Spinal cord (tissue), 10 donors: ENCODE measurements around the gene ADAT1. TPM values are rescaled to one million over a fixed set of nuclear protein-coding genes. Genes with fewer than 3 reads are reported as not detected.

Experiments used
- DNase-seq, 6 donors: peaks; one replicate each; pipeline versions ENCODE4 v3.0.0 to v3.0.0-alpha.2; 2013 to 2015; ENCODE audit warnings: low spot score in 6 of 6, low read depth in 4 of 6
- H3K27ac ChIP-seq: one replicate; pipeline ENCODE4 v1.5.1; 2013; ENCODE audit warnings: low read depth, low read length, control low read depth
- H3K27me3 ChIP-seq: one replicate; pipeline ENCODE4 v1.6.1; 2013; ENCODE audit warnings: low read length; ENCODE audit not compliant: control insufficient read depth, insufficient read depth
- H3K36me3 ChIP-seq: one replicate; pipeline ENCODE4 v1.6.1; 2013; ENCODE audit warnings: low read length; ENCODE audit not compliant: control insufficient read depth, insufficient read depth
- H3K4me1 ChIP-seq: one replicate; pipeline ENCODE4 v1.6.1; 2013; ENCODE audit warnings: low read length; ENCODE audit not compliant: control insufficient read depth, insufficient read depth
- H3K4me3 ChIP-seq: one replicate; pipeline ENCODE4 v1.5.1; 2013; ENCODE audit warnings: low read depth, low read length, control low read depth
- H3K9me3 ChIP-seq: one replicate; pipeline ENCODE4 v1.6.1; 2013; ENCODE audit warnings: low read length; ENCODE audit not compliant: control insufficient read depth, insufficient read depth
- WGBS: methylation state at CpG from one replicate; pipeline ENCODE4 v1.1.5; 2013; ENCODE audit warnings: missing lambda C conversion rate; ENCODE audit not compliant: insufficient coverage; 5-methylcytosine and 5-hydroxymethylcytosine counted together
- polyA plus RNA-seq, 2 donors: library from polyadenylated mRNA; unstranded; fragments of 120-200 nt; gene quantifications; one replicate each; pipeline ENCODE4 v1.2.1, GENCODE V29; 2013; ENCODE audit not compliant: insufficient read length in 2 of 2
- total RNA-seq, 2 donors: library from RNA; depleted of rRNA in 1 of 2; stranded (reverse); fragments of 120-200 nt in 1 of 2; fragments of >200 nt in 1 of 2; gene quantifications; one replicate each; pipeline versions ENCODE4 v1.2.3 to v1.2.4, GENCODE V29; 2013 to 2014
- donor health status: healthy.

The ADAT1 gene
- total and polyA plus RNA-seq, 4 donors: 40.7 to 54.8 (median 43.2) TPM

GRCh38 chr16:75647112-75647491 is 24.0 kb upstream of the ADAT1 start:
- Histone ChIP-seq H3K27me3 (no peaks in the 10 kb centered on the region), H3K36me3 (peaks cover 15% of the 10 kb centered on the region), H3K4me3 (peak overlapping the region; percentile 97), H3K4me1 (peaks cover 19% of the 10 kb centered on the region), H3K9me3 (no peaks in the 10 kb centered on the region), H3K27ac (peak overlapping the region; percentile 99)
- DNase-seq: no peak
- under 1% methylated on average over 14 of the region's 18 CpGs for WGBS

GRCh38 chr16:75644240-75645012 is 21.3 kb upstream of the ADAT1 start:
- Histone ChIP-seq H3K9me3 (no peaks in the 10 kb centered on the region), H3K27ac (no peak overlapping the region), H3K4me1 (peaks cover 14% of the 10 kb centered on the region), H3K4me3 (no peak overlapping the region), H3K36me3 (peaks cover 35% of the 10 kb centered on the region), H3K27me3 (no peaks in the 10 kb centered on the region)
- WGBS: 100% methylated on average over 2 of the region's 7 CpGs
- no peak for DNase-seq

- H3K36me3 ChIP-seq: peaks cover 48% of the 10 kb centered on the region
- DNase-seq: no peak
- H3K27ac ChIP-seq: no peak overlapping the region
- no peak overlapping the region for H3K4me3 ChIP-seq
- 96% methylated on average over 4 of the region's 6 CpGs for WGBS
- no peaks in the 10 kb centered on the region for H3K4me1 ChIP-seq
- no peaks in the 10 kb centered on the region for H3K27me3 ChIP-seq
- no peaks in the 10 kb centered on the region for H3K9me3 ChIP-seq
These were observed 17.5 kb upstream of the ADAT1 start for GRCh38 chr16:75640598-75640997.

GRCh38 chr16:75635036-75635435 is 12.0 kb upstream of the ADAT1 start:
- peaks cover 68% of the 10 kb centered on the region for H3K36me3 ChIP-seq
- WGBS: no CpG with 5 or more reads among the region's 3 CpGs

GRCh38 chr16:75632857-75633256 is 9.8 kb upstream of the ADAT1 start:
- no peaks in the 10 kb centered on the region for H3K27me3 ChIP-seq
- peaks cover 74% of the 10 kb centered on the region for H3K36me3 ChIP-seq
- no peak overlapping the region for H3K4me3 ChIP-seq
- WGBS: no CpG with 5 or more reads among the region's 8 CpGs
- H3K4me1 ChIP-seq: no peaks in the 10 kb centered on the region
- H3K27ac ChIP-seq: no peak overlapping the region
- no peaks in the 10 kb centered on the region for H3K9me3 ChIP-seq
- DNase-seq: no peak

More at GRCh38 chr16:75635036-75635435, 12.0 kb upstream of the ADAT1 start:
- no peak for DNase-seq
- Histone ChIP-seq H3K27me3 (no peaks in the 10 kb centered on the region), H3K9me3 (no peaks in the 10 kb centered on the region), H3K4me1 (no peaks in the 10 kb centered on the region), H3K4me3 (no peak overlapping the region), H3K27ac (no peak overlapping the region)

- H3K27me3 ChIP-seq: no peaks in the 10 kb centered on the region
- H3K9me3 ChIP-seq: no peaks in the 10 kb centered on the region
- DNase-seq: no peak
- no peak overlapping the region for H3K27ac ChIP-seq
- peaks cover 65% of the 10 kb centered on the region for H3K36me3 ChIP-seq
- H3K4me3 ChIP-seq: no peak overlapping the region
- 88% methylated on average over 1 of the region's 3 CpGs for WGBS
- H3K4me1 ChIP-seq: no peaks in the 10 kb centered on the region
These were observed 7.0 kb upstream of the ADAT1 start for GRCh38 chr16:75630052-75630451.

- Histone ChIP-seq H3K27me3 (no peaks in the 10 kb centered on the region), H3K9me3 (no peaks in the 10 kb centered on the region), H3K27ac (no peak overlapping the region), H3K4me3 (no peak overlapping the region), H3K4me1 (no peaks in the 10 kb centered on the region), H3K36me3 (peaks cover 59% of the 10 kb centered on the region)
- 89% methylated on average over 7 of the region's 10 CpGs for WGBS
- no peak for DNase-seq
These were observed 6.1 kb upstream of the ADAT1 start for GRCh38 chr16:75629132-75629531.

- peaks cover 51% of the 10 kb centered on the region for H3K36me3 ChIP-seq
- H3K4me3 ChIP-seq: no peak overlapping the region
- no peak overlapping the region for H3K27ac ChIP-seq
- no peaks in the 10 kb centered on the region for H3K9me3 ChIP-seq
- no peak for DNase-seq
- peaks cover 4% of the 10 kb centered on the region for H3K4me1 ChIP-seq
- H3K27me3 ChIP-seq: no peaks in the 10 kb centered on the region
- 100% methylated on average over 4 of the region's 4 CpGs for WGBS
These were observed 5.3 kb upstream of the ADAT1 start for GRCh38 chr16:75628351-75628750.

GRCh38 chr16:75627851-75628250 is 4.8 kb upstream of the ADAT1 start:
- Histone ChIP-seq H3K4me3 (no peak overlapping the region), H3K27ac (no peak overlapping the region), H3K4me1 (peaks cover 5% of the 10 kb centered on the region), H3K9me3 (no peaks in the 10 kb centered on the region), H3K36me3 (peaks cover 51% of the 10 kb centered on the region), H3K27me3 (no peaks in the 10 kb centered on the region)
- no CpG with 5 or more reads among the region's 3 CpGs for WGBS
- no peak for DNase-seq

GRCh38 chr16:75626806-75627205 is 3.7 kb upstream of the ADAT1 start:
- no peak for DNase-seq
- Histone ChIP-seq H3K4me3 (no peak overlapping the region), H3K36me3 (peaks cover 45% of the 10 kb centered on the region), H3K9me3 (no peaks in the 10 kb centered on the region), H3K27ac (no peak overlapping the region), H3K27me3 (no peaks in the 10 kb centered on the region), H3K4me1 (peaks cover 13% of the 10 kb centered on the region)
- 93% methylated on average over 4 of the region's 4 CpGs for WGBS
